HEK293 (cell line): ENCODE results near the gene DOK7.
A peak's percentile ranks its signal among the peaks of the same experiment; 100 is the strongest.

Source experiments
- CTCF ChIA-PET: fragments of 350-600 bp; formaldehyde crosslinking; extraction: SDS; loops from one replicate; lab custom pipeline; 2021; ENCODE audit warnings: antibody characterized with exemption; lab: Yijun Ruan, JAX
- POLR2A ChIA-PET: fragments of 300-600 bp; formaldehyde crosslinking; extraction: SDS; loops from one replicate; lab custom pipeline; 2020; ENCODE audit warnings: antibody characterized with exemption, inconsistent platforms; lab: Yijun Ruan, JAX
- H3K27ac ChIP-seq: fragments of 200-500 bp; sonication (Bioruptor generic); 2 replicates; pipeline ENCODE4 v1.5.1; 2014; ENCODE audit warnings: low read depth, low read length, control low read depth, inconsistent platforms; ENCODE audit errors: extremely low read depth
- H3K36me3 ChIP-seq, 2 experiments: fragments of 200-500 bp in 1 of 2; sonication (Bioruptor generic) in 1 of 2; 1 replicate in 1 of 2; 2 replicates in 1 of 2; pipeline ENCODE4 v1.5.1; 2014 to 2017; ENCODE audit warnings: inconsistent platforms in 2 of 2, low read length in 2 of 2; ENCODE audit not compliant: control insufficient read depth in 2 of 2, insufficient read depth in 1 of 2
- H3K4me1 ChIP-seq: fragments of 200-500 bp; sonication (Bioruptor generic); 2 replicates; pipeline ENCODE4 v1.5.1; 2014; ENCODE audit warnings: mild to moderate bottlenecking, low read length, inconsistent platforms; ENCODE audit not compliant: control insufficient read depth, insufficient read depth
- H3K4me3 ChIP-seq: 2 replicates; pipeline ENCODE4 v1.5.1; 2011; ENCODE audit warnings: low read depth, mild to moderate bottlenecking, control low read depth, low read length, moderate library complexity
- H3K9me3 ChIP-seq: fragments of 200-500 bp; sonication (Bioruptor generic); 2 replicates; pipeline ENCODE4 v1.5.1; 2014; ENCODE audit warnings: low read depth, low read length, inconsistent platforms; ENCODE audit not compliant: control insufficient read depth, insufficient read depth
- GFI1B ChIP-seq: fragments of 450-650 bp; formaldehyde crosslinking; IDR thresholded peaks from 2 replicates; pipeline ENCODE4 v1.5.1; 2016; ENCODE audit warnings: missing biosample characterization, missing genetic modification characterization
- GLI4 ChIP-seq: fragments of 450-650 bp; formaldehyde crosslinking; IDR thresholded peaks from 2 replicates; pipeline ENCODE4 v1.5.1; 2016; ENCODE audit warnings: missing biosample characterization, missing genetic modification characterization
- IKZF3 ChIP-seq: fragments of 450-650 bp; IDR thresholded peaks from 2 replicates; pipeline ENCODE4 v1.5.0; 2018; ENCODE audit warnings: missing biosample characterization, mild to moderate bottlenecking, missing genetic modification characterization, moderate library complexity
- KLF1 ChIP-seq: fragments of 450-650 bp; formaldehyde crosslinking; IDR thresholded peaks from 2 replicates; pipeline ENCODE4 v1.5.1; 2016; ENCODE audit warnings: missing biosample characterization, missing genetic modification characterization
- KLF10 ChIP-seq: fragments of 450-650 bp; IDR thresholded peaks from 2 replicates; pipeline ENCODE4 v1.5.1; 2018; ENCODE audit warnings: missing biosample characterization, mild to moderate bottlenecking, missing genetic modification characterization
- KLF17 ChIP-seq: fragments of 450-650 bp; formaldehyde crosslinking; IDR thresholded peaks from 2 replicates; pipeline ENCODE4 v1.5.1; 2016; ENCODE audit warnings: missing biosample characterization, missing genetic modification characterization
- PRDM1 ChIP-seq: fragments of 450-650 bp; formaldehyde crosslinking; IDR thresholded peaks from 2 replicates; pipeline ENCODE4; 2016; ENCODE audit warnings: missing biosample characterization, missing genetic modification characterization
- SALL2 ChIP-seq: fragments of 450-650 bp; formaldehyde crosslinking; IDR thresholded peaks from 2 replicates; pipeline ENCODE4 v1.5.0; 2017; ENCODE audit warnings: missing biosample characterization, mild to moderate bottlenecking, missing genetic modification characterization, borderline replicate concordance
- TRIM28 ChIP-seq: IDR thresholded peaks from 2 replicates; pipeline ENCODE4 v1.6.1; 2011; ENCODE audit warnings: low read length, control low read depth, borderline replicate concordance
- ZBTB26 ChIP-seq: fragments of 450-650 bp; formaldehyde crosslinking; optimal IDR thresholded peaks from 2 replicates; pipeline ENCODE3; 2016; ENCODE audit warnings: missing biosample characterization, mild to moderate bottlenecking, missing genetic modification characterization
- ZBTB8A ChIP-seq: fragments of 450-650 bp; formaldehyde crosslinking; IDR thresholded peaks from 2 replicates; pipeline ENCODE4 v1.5.1; 2016; ENCODE audit warnings: missing biosample characterization, missing genetic modification characterization
- ZFHX2 ChIP-seq: fragments of 450-650 bp; formaldehyde crosslinking; conservative IDR thresholded peaks from 2 replicates; pipeline ENCODE4 v1.5.1; 2016; ENCODE audit warnings: missing biosample characterization, missing genetic modification characterization
- ZNF121 ChIP-seq: fragments of 450-650 bp; formaldehyde crosslinking; IDR thresholded peaks from 2 replicates; pipeline ENCODE4 v1.5.1; 2016; ENCODE audit warnings: missing biosample characterization, missing genetic modification characterization
- ZNF146 ChIP-seq: fragments of 450-650 bp; formaldehyde crosslinking; IDR thresholded peaks from 2 replicates; pipeline ENCODE4 v1.5.1; 2016; ENCODE audit warnings: missing biosample characterization, missing genetic modification characterization
- ZNF155 ChIP-seq: fragments of 450-650 bp; formaldehyde crosslinking; IDR thresholded peaks from 2 replicates; pipeline ENCODE4 v1.5.1; 2016; ENCODE audit warnings: missing biosample characterization, missing genetic modification characterization
- ZNF239 ChIP-seq: fragments of 450-650 bp; formaldehyde crosslinking; IDR thresholded peaks from 2 replicates; pipeline ENCODE4 v1.5.1; 2016; ENCODE audit warnings: missing biosample characterization, missing genetic modification characterization
- ZNF280D ChIP-seq: fragments of 450-650 bp; formaldehyde crosslinking; IDR thresholded peaks from 2 replicates; pipeline ENCODE4 v1.5.1; 2016; ENCODE audit warnings: missing biosample characterization, missing genetic modification characterization
- ZNF335 ChIP-seq: fragments of 450-650 bp; formaldehyde crosslinking; conservative IDR thresholded peaks from 2 replicates; pipeline ENCODE4 v1.5.1; 2016; ENCODE audit warnings: missing biosample characterization, missing genetic modification characterization
- ZNF362 ChIP-seq: fragments of 450-650 bp; formaldehyde crosslinking; IDR thresholded peaks from 2 replicates; pipeline ENCODE4 v1.5.1; 2016; ENCODE audit warnings: missing biosample characterization, missing genetic modification characterization
- ZNF529 ChIP-seq: fragments of 450-650 bp; formaldehyde crosslinking; IDR thresholded peaks from 2 replicates; pipeline ENCODE4 v1.5.1; 2017; ENCODE audit warnings: missing genetic modification characterization, missing biosample characterization; ENCODE audit not compliant: insufficient replicate concordance
- ZNF561 ChIP-seq: fragments of 450-650 bp; IDR thresholded peaks from 2 replicates; pipeline ENCODE4 v1.5.1; 2018; ENCODE audit warnings: missing biosample characterization, missing genetic modification characterization, borderline replicate concordance
- ZNF660 ChIP-seq: fragments of 450-650 bp; IDR thresholded peaks from 2 replicates; pipeline ENCODE4 v1.5.1; 2018; ENCODE audit warnings: missing biosample characterization, mild to moderate bottlenecking, missing genetic modification characterization
- ZNF670 ChIP-seq: fragments of 450-650 bp; formaldehyde crosslinking; IDR thresholded peaks from 2 replicates; pipeline ENCODE4 v1.5.1; 2016; ENCODE audit warnings: missing biosample characterization, missing genetic modification characterization, low read depth
- ZNF747 ChIP-seq: fragments of 450-650 bp; formaldehyde crosslinking; IDR thresholded peaks from 2 replicates; pipeline ENCODE4 v1.5.1; 2016; ENCODE audit warnings: missing biosample characterization, missing genetic modification characterization
- ZNF791 ChIP-seq: fragments of 450-650 bp; formaldehyde crosslinking; IDR thresholded peaks from 2 replicates; pipeline ENCODE4 v1.5.1; 2016; ENCODE audit warnings: missing biosample characterization, missing genetic modification characterization
- ZSCAN18 ChIP-seq: fragments of 450-650 bp; formaldehyde crosslinking; IDR thresholded peaks from 2 replicates; pipeline ENCODE4 v1.5.1; 2016; ENCODE audit warnings: missing biosample characterization, missing genetic modification characterization

The DOK7 gene

GRCh38 chr4:3487861-3488260 lies 24.8 kb downstream of the DOK7 start:
- no peak overlapping the region for H3K27ac ChIP-seq
- POLR2A ChIA-PET: no interaction called here
- H3K9me3 ChIP-seq: no peaks in the 10 kb centered on the region
- no peaks in the 10 kb centered on the region for H3K36me3 ChIP-seq
- no peaks in the 10 kb centered on the region; the same call in 1 of the 2 replicates for H3K4me1 ChIP-seq
- TF ChIP-seq ZNF670 (tag by site-specific recombination) (no peak), ZNF335 (peak; percentile 91)
- H3K4me3 ChIP-seq: no peak overlapping the region
- CTCF ChIA-PET: interaction anchor here (1.4 kb wide), 1 partner anchor 43 kb away, joined by 5 read pairs; no protein-coding TSS in a partner anchor

GRCh38 chr4:3488820-3489219 lies 25.7 kb downstream of the DOK7 start:
- Histone ChIP-seq H3K4me3 (no peak overlapping the region), H3K36me3 (no peaks in the 10 kb centered on the region), H3K4me1 (no peaks in the 10 kb centered on the region; the same call in 1 of the 2 replicates), H3K27ac (no peak overlapping the region), H3K9me3 (no peaks in the 10 kb centered on the region)
- ChIA-PET POLR2A (no interaction called here), CTCF (no interaction called here)
- TF ChIP-seq PRDM1 (tag by site-specific recombination) (no peak), ZNF660 (tag by site-specific recombination) (no peak), ZSCAN18 (no peak), KLF10 (tag by site-specific recombination) (no peak), ZNF747 (no peak), ZBTB8A (no peak), GLI4 (no peak), ZNF362 (tag by site-specific recombination) (no peak), TRIM28 (no peak), SALL2 (tag by site-specific recombination) (no peak), ZNF561 (tag by site-specific recombination) (no peak), KLF17 (no peak)

GRCh38 chr4:3489451-3489962 lies 26.4 kb downstream of the DOK7 start:
- Histone ChIP-seq H3K36me3 (no peaks in the 10 kb centered on the region), H3K4me1 (no peaks in the 10 kb centered on the region; the same call in 1 of the 2 replicates), H3K9me3 (no peaks in the 10 kb centered on the region), H3K27ac (no peak overlapping the region), H3K4me3 (no peak overlapping the region)
- CTCF ChIA-PET: no interaction called here
- POLR2A ChIA-PET: no interaction called here
- TF ChIP-seq ZNF280D: no peak
- TF ChIP-seq ZNF146 (tag by site-specific recombination): no peak
- TF ChIP-seq ZNF121 (tag by site-specific recombination): no peak
- peak; percentile 54 for TF ChIP-seq ZFHX2
- no peak for TF ChIP-seq ZNF791 (tag by site-specific recombination)
- TF ChIP-seq ZNF239 (tag by site-specific recombination): no peak
- TF ChIP-seq GFI1B (tag by site-specific recombination): no peak
- no peak for TF ChIP-seq ZBTB26 (tag by site-specific recombination)
- no peak for TF ChIP-seq ZNF155
- no peak for TF ChIP-seq IKZF3 (tag by site-specific recombination)
- no peak for TF ChIP-seq KLF1 (tag by site-specific recombination)
- no peak for TF ChIP-seq ZNF529 (tag by site-specific recombination)
